ENCODE data around the gene RLBP1.

DNA sequence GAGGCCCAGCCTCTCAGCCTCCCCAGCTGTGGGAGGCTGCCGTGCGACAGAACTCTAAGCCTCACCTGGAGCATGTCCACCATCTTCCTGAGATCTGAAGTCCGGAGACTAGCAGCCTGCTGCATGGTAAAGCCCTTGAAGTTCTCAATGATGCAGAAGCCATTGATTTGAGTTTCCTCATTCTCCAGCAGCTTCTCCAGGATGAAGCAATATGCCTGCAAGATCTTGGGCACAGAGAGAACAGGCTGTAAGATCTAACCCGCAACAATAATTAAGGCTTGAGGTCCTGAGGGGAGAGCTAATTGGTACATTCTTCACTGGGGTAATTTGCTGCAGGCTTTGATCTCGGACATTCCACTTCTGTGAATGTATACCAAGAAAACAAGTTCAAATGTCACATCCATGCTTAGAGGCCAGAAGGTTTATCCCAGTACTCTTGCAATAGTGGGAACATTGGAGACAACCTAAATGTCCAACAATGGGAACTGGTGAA lies 9.7 kb downstream of the RLBP1 start:
- TF ChIP-seq, protein P1, sequence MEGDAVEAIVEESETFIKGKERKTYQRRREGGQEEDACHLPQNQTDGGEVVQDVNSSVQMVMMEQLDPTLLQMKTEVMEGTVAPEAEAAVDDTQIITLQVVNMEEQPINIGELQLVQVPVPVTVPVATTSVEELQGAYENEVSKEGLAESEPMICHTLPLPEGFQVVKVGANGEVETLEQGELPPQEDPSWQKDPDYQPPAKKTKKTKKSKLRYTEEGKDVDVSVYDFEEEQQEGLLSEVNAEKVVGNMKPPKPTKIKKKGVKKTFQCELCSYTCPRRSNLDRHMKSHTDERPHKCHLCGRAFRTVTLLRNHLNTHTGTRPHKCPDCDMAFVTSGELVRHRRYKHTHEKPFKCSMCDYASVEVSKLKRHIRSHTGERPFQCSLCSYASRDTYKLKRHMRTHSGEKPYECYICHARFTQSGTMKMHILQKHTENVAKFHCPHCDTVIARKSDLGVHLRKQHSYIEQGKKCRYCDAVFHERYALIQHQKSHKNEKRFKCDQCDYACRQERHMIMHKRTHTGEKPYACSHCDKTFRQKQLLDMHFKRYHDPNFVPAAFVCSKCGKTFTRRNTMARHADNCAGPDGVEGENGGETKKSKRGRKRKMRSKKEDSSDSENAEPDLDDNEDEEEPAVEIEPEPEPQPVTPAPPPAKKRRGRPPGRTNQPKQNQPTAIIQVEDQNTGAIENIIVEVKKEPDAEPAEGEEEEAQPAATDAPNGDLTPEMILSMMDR (IDR thresholded peaks at IDR 0.05): no peak
- no peak for TF ChIP-seq POLR2A (IDR thresholded peaks at IDR 0.05)
